HG02610 (cell line): ENCODE results near the gene PAXX.
"Not testable (repeated sequence)": the region's sequence is repeated elsewhere in the genome, so short reads cannot be mapped to it uniquely, and the experiment has no call there.

Experiments used
- ATAC-seq: cut with Tn5 transposase; IDR thresholded peaks from one replicate; pipeline ENCODE4 v1.9.1; 2021; ENCODE audit warnings: mild to moderate bottlenecking, moderate library complexity; ENCODE audit not compliant: unreplicated experiment

Gene PAXX

GRCh38 chr9:137029058-137029936, 37.1 kb downstream of the PAXX start:
- no peak for ATAC-seq

DNA sequence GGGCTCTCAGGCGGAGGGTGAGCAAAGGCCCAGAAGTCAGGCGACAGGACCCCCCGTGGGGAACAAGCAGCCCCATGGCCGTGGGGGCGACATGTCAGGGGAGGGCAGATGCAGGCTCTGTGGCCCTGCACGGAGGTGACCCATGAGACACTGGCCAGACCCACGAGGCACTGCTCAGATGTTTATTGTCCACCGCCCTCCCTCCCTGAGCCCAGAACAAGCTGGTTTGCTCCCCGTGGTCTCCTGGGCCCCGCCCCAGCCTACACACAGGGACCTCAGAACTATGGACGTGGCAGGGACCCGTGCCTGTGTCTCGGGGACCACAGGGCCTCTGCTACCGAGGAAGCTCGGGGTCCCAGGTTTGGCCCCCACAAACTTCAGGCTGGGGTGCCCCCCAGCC, 37.8 kb downstream of the PAXX start:
- ATAC-seq: no peak

DNA sequence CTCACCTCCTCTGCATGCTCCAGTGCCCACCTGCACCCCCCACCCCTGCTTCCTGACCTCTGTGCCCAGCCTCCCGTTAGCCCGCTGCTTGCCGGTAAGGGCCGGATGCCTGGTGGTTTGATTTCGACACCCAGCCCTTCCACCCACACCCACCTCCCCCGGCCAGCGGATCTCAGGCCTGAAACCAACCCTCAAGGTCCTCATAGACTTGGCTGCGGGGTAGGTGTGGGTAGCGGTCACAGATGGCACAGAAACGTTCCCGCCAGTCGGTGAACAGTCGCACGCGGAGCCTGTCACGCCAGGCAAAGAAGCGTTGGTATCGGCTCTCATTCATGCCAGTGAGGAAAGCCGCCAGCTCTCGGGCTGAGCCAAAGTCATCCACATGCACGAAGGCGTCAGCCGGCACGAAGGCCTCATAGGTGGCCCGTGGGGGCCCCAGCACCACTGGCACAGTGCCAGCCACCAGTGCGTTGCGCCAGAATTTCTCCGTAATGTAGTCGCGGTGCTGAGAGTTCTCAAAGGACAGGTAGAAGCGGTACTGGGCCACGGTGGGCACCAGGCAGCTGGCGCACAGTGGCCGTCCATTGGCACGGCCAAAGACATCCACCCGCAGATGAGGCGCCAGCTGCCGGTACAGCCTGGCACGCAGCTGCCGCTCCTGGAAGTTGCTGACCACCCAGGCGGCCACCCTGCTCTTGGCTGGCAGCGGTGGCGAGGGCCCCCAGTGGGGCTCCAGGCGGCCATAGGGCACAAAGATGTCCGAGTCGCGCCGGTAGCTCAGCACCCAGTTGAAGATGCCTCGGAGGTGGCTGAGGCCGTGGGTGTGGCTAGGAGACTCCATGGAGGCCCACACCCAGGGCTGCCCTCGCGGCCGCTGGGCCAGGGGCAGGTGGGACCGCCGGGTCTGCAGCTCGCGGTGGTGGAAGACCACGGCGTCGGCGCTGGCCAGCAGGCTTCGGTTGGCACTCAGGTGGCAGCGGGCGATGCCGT, 38.6 kb downstream of the PAXX start:
- ATAC-seq: no peak

DNA sequence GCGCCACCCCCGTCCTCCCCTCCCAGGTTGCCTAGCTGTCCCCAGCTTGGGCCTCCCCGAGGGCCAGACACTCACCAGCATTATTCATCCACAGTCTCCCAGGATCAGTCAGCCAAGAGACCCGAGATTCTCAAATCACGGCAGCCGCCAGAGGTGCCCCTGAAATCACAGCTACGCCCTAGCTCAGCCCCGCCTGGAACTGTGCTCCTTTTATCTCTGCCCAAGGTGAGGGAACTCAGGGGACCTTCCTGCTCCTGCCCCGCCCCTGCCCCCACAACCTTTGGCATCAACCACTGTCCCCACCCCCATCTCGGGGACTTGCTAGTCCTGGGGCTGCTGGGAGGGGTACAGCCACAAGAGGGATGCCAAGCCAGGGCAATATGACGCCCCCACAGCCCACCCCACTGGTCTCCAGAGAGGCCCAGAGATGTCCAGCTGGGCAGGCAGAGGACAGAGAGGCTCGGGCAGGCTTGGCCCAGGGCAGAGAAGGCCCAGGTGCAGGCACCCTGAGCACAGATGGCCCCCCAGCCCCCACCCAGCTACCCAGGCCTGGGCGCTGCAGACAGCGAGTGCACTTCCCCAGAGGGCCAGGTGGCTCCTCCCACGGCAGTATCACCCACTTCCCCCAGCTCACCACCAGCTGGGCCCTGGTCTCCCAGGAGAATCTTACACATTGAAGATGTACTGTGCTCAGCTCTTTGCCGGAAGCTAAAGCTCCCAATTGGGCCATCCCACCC, 39.9 kb downstream of the PAXX start, which contains the start of gene FUT7:
Gene FUT7 (minus strand): TSS at position 185 of the 737 bp plus-strand sequence. CDS start 97 bp downstream, at position 88.
- no peak for ATAC-seq

DNA sequence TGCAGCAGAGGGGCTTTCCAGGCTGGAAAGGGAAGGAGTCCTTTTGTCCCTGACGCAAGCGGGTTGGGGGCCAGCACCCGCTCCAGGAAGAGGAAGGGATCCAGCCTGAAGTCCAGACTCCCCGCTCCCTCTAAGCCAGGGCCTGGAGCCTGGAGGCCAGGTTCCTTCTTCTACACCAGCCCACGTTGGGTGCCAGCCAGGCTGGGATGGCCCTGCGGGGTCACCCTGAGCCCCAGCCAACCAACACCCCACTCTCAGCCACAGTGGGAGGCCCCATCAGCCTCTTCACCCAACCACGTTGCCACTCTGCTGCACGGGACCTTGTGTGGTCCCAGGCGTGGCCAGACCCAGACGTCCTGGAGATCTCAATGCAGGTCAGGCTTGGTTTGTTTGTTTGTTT, 40.6 kb downstream of the PAXX start:
- ATAC-seq: no peak

DNA sequence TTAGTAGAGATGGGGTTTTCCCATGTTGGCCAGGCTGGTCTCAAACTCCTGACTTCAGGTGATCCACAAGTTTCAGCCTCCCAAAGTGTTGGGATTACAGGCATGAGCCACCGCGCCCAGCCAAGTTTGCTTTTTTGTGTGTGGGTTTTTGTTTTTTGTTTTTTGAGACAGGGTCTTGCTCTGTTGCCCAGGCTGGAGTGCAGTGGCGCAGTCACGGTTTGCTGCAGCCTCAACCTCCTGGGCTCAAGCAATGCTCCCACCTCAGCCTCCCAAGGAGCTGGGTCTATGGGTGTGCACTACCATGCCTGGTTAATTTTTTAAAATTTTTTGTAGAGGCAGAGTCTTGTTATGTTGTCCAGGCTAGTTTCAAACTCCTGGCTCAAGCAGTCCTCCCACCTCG, 41.3 kb downstream of the PAXX start:
- not testable (repeated sequence) for ATAC-seq

DNA sequence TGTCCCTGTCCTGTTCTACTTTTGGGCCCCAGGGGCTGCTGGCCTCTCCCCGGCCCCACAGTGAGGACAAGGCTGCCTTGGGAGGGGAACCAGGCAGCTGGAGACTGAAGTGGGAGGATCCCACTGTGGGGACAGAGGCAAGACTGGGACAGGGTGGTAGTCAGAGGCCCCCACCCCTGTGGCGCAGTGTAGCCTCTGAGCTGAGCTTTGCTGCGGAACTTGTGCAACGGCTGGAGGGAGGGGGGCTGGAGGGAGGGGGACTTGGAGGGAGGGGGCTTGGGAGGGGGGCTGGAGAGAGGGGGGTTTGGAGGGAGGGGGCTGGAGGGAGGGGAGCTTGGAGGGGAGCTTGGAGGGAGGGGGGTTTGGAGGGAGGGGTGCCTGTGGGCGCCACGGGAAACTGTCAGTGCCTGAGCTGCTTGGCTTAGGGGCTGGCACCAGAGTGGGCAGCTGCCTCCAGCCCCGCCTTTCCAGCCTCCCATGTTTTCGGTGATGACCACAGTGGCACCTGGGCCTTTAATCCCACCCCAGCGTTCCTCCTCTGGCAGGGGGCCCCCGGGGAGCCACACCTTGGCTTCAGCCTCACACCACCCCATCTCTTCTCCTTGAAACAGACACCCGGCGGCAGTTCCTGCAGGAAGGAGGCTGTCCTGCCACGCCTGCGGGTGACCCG, 42.0 kb downstream of the PAXX start:
- ATAC-seq: no peak

- peak; percentile 63 for ATAC-seq
Measured at GRCh38 chr9:137034709-137035506, 42.7 kb downstream of the PAXX start.

- no peak for ATAC-seq
Measured at GRCh38 chr9:137035507-137035834, 43.2 kb downstream of the PAXX start.

- no peak for ATAC-seq
Measured at GRCh38 chr9:137035937-137036336, 43.7 kb downstream of the PAXX start.

GRCh38 chr9:137037035-137037434, 44.8 kb downstream of the PAXX start:
- ATAC-seq: no peak

DNA sequence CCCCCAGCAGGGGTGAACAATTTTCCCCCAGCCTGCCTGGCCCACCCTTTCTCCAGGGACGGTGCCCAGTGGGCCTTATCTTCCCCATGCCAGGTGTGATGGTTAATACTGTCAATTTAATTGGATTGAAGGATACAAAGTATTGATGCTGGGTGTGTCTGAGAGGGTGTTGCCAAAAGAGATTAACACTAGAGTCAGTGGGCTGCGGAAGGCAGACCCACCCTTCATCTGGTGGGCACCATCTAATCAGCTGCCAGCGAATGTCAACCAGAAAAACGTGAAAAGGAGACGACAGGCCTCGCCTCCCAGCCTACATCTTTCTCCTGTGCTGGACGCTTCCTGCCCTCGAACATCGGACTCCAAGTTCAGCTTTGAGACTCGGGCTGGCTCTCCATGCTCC, 45.3 kb downstream of the PAXX start:
- no peak for ATAC-seq

- no peak for ATAC-seq
Measured at GRCh38 chr9:137038916-137039315, 46.7 kb downstream of the PAXX start.

DNA sequence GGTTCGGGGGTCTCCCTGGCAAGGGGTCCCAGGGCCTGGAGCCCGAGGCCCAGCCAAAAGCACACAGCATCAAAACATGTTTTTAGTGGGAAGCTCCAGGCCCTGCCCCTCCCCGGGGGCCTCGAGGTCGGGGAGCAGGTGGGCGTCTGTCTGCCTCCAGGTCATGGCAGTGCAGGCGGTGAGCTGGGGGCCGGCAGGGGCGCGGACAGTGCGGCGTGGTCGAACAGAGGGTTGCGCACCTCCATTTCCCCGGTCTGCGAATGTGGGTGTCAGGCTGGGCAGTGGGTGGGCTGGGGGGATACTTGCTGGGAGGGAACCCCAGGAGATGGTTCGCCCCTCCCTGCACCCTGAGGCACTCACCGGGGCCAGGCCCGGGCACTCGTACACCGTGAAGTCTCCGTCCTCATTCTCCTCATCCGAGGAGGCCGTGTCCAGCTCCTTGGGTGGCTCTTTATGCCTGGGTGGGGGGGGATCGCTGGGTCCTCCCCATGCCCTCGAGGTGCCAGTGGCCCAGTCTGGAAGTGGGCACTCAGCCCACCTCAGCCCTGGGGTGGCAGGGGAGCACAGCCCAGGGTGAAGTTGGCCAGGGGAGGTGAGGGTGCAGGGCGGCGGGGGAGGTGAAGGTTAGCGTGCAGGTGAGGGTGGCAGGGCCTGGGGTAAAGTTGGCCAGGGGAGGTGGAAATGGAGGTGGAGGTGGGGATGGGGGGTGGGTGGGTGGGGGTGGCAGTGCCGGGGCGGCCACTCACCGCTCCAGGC, 47.6 kb downstream of the PAXX start:
- ATAC-seq: no peak

- ATAC-seq: no peak
Measured at GRCh38 chr9:137040568-137040967, 48.3 kb downstream of the PAXX start.

DNA sequence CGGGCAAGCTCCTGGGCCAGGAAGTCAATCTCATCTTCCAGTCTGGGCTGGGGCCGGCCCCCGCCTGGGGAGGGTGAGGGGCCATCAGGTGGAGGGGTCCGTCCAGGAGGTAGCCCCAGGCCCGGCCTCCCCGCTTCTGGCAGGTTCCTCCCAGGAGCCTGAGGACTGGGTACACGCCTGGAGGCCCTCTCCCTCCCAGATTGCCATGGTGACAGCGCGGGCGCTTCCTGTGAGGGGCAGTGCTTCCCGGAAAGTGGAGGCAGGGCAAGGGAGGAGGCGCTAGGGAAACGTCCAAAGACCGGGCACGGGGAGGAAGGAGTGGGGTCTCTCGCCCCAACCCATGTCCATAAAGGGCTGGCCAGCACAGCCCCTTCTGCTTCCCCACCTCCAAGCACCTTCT, 48.9 kb downstream of the PAXX start:
- ATAC-seq: no peak

- ATAC-seq: no peak
Measured at GRCh38 chr9:137042751-137043727, 50.8 kb downstream of the PAXX start.
